ENCODE results near the gene CERS6.

DNA sequence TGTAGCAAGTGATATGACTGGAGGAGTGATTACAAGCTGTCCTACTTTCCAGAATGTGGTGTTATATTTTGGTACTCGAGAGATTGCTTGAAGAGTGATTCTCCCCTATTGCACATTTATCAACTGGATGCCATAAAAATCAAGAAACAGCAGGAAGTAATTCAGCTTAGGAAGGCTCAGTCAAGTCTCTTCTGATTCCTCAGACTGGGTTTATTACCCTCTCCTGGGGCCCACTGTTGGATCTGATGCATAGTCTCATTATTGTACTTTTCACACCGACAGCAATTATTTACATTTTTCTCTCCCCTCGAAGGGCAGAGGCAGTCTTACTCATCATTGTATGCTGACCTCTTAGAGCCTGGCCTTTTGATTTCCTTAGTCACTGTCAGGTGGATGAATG is 355.6 kb downstream of the CERS6 start:
- TF ChIP-seq, protein P1, sequence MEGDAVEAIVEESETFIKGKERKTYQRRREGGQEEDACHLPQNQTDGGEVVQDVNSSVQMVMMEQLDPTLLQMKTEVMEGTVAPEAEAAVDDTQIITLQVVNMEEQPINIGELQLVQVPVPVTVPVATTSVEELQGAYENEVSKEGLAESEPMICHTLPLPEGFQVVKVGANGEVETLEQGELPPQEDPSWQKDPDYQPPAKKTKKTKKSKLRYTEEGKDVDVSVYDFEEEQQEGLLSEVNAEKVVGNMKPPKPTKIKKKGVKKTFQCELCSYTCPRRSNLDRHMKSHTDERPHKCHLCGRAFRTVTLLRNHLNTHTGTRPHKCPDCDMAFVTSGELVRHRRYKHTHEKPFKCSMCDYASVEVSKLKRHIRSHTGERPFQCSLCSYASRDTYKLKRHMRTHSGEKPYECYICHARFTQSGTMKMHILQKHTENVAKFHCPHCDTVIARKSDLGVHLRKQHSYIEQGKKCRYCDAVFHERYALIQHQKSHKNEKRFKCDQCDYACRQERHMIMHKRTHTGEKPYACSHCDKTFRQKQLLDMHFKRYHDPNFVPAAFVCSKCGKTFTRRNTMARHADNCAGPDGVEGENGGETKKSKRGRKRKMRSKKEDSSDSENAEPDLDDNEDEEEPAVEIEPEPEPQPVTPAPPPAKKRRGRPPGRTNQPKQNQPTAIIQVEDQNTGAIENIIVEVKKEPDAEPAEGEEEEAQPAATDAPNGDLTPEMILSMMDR (IDR thresholded peaks at IDR 0.05) = no peak
- TF ChIP-seq POLR2AphosphoS5 (IDR thresholded peaks at IDR 0.05) = no peak

Data from breast epithelium (tissue), 3 donors.